ENCODE results near the gene SLC6A18.

GRCh38 chr5:1240496-1241260, 15.5 kb downstream of the SLC6A18 start:
- TF ChIP-seq POLR2A (IDR thresholded peaks at IDR 0.05): no peak
- TF ChIP-seq, protein P1, sequence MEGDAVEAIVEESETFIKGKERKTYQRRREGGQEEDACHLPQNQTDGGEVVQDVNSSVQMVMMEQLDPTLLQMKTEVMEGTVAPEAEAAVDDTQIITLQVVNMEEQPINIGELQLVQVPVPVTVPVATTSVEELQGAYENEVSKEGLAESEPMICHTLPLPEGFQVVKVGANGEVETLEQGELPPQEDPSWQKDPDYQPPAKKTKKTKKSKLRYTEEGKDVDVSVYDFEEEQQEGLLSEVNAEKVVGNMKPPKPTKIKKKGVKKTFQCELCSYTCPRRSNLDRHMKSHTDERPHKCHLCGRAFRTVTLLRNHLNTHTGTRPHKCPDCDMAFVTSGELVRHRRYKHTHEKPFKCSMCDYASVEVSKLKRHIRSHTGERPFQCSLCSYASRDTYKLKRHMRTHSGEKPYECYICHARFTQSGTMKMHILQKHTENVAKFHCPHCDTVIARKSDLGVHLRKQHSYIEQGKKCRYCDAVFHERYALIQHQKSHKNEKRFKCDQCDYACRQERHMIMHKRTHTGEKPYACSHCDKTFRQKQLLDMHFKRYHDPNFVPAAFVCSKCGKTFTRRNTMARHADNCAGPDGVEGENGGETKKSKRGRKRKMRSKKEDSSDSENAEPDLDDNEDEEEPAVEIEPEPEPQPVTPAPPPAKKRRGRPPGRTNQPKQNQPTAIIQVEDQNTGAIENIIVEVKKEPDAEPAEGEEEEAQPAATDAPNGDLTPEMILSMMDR (IDR thresholded peaks at IDR 0.05): no peak

Measured in thyroid gland (tissue), 4 donors.